K562 treated with DMSO at 1 percent for 48 hours (cell line): Measurements from ENCODE around the gene TRIM51G. TPM values are rescaled to one million over a fixed set of nuclear protein-coding genes. Genes with fewer than 3 reads are reported as not detected.

Experiments
- total RNA-seq: library from RNA; unstranded; fragments of 300-600 nt; gene quantifications from 2 replicates; pipeline ENCODE4 v1.2.3, GENCODE V29; 2022; ENCODE audit warnings: low replicate concordance; ENCODE audit errors: extremely low read depth

Gene TRIM51G, protein sequence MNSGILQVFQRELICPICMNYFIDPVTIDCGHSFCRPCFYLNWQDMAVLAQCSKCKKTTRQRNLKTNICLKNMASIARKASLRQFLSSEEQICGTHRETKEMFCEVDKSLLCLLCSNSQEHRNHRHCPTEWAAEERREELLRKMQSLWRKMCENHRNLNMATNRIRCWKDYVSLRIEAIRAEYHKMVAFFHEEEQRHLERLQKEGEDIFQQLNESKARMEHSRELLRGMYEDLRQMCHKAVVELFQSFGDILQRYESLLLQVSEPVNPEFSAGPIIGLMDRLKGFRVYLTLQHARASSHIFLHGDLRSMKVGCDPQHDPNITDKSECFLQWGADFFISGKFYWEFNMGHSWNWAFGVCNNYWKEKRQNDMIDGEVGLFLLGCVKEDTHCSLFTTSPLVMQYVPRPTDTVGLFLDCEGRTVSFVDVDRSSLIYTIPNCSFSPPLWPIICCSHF
- total RNA-seq = not detected in 2 replicates

DNA sequence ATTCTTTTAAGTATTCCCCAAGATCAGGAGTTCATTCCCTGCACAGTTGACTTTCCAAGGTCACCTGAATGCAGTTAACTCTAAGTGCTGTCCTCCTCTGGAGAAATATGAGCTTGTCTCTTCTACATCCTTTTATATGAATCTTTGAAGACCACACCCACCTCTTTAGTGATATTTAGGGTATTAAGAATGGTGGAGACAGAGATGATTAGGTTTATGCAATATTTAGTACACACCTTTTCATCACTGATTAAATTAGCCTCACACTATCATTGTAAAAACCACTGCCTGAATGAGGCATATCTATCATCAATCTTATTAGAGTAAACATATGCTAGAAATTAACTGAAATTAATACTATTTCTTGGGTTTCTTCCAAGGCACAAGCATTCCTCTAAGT, at the start of gene TRIM51G:
TSS of gene TRIM51G (minus strand) at position 101 of the 400 bp plus-strand sequence. CDS start 2,190 bp downstream, outside the sequence.

DNA sequence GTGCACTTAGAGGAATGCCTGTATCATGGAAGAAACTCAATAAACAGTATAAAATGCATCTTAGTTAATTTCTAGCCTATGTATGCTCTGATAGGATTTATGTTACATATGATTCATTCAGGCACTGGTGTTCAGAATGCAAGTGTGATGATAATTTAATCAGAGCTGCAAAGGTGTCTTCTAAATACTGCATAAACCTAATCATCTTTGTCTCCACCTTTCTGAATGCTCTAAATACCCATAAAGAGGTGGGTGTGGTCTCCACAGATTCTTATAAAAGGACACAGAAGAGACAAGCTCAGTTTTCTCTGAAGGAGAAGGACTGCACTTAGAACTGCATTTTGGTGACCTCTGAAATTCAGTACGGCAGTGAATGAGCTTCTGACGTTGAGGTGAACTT, 44.8 kb upstream of the TRIM51G start, which contains the start of gene TRIM49B:
TSS of gene TRIM49B (plus strand) at position 301 of the 400 bp plus-strand sequence. CDS start 2,777 bp downstream, outside the sequence.

Other genes with a start within 250 kb of the TRIM51G start
- not detected in 2 replicates for gene TRIM49B, start 44.9 kb upstream of the TRIM51G start, total RNA-seq
- gene TRIM64C, start 75.2 kb upstream of the TRIM51G start, total RNA-seq = not detected in 2 replicates
- gene FOLH1, start 224.7 kb upstream of the TRIM51G start, total RNA-seq = not detected in 2 replicates